ENCODE measurements around the gene METRN. TPM values are rescaled to one million over a fixed set of nuclear protein-coding genes. Genes with fewer than 3 reads are reported as not detected.
A peak's percentile ranks its signal among the peaks of the same experiment; 100 is the strongest.

The METRN gene
- total and polyA plus RNA-seq, 2 donors (not counting 1 experiment from before 2014, with no cell fraction given): 5.3 to 35.3 TPM

DNA sequence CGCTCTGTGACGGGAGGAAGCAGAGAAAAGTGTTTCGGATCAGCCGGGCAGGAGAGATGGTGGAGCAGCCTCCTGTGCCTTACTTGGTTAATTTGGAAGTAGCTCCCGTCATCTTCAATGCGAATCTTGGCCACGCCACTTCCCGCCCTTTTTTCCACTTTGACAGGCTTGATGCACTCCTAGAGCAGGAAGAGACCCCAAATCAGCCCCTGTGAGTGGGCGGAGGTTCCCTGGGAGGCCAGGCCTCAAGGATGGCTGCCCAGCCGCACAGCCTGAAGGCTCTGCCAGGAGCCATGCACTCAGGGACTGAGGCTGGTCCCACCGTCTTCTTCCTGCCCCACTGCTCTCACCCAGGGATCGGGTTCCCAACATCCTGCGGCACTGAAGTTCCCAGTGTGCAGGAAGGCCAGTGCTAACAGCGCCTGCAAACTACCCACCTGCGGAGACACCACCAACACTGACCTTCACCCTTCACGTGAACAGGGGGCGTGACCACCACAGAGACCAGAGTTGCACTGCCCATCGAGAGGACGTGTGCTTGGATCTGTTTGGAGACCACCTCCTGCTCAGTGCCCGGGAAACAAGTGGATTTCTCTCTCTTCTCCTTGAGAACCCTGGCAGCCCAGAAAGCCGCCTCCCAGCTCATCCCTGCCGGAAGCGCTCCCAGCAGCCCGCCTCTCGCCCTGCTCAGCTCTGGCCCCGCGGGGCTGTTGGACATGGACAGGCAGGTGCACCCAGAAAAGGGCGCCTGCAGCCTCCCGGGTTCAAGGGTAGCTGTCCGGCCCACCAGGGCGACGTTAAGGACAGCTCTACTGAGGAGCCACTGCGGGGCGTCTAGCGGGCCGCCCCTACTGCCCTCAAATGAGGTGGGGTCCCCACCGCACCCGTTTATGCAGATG is 24.9 kb downstream of the METRN start:
- Histone ChIP-seq H3K9me3 (ENCODE audit: control insufficient read depth, insufficient read depth, low read depth, low read length) (no peaks in the 10 kb centered on the region), H2AFZ (ENCODE audit: low read length) (no peak overlapping the region), H3K27me3 (ENCODE audit: control insufficient read depth, insufficient read depth, low read length) (no peaks in the 10 kb centered on the region), H3K79me2 (ENCODE audit: control insufficient read depth, insufficient read depth, low read length) (peaks cover 3% of the 10 kb centered on the region), H3K27ac (ENCODE audit: insufficient read depth, low read length) (peak overlapping the region; percentile 24), H3K4me2 (ENCODE audit: extremely low read depth, insufficient read depth, low read length) (peak overlapping the region; percentile 79), H3K4me1 (ENCODE audit: control insufficient read depth, extremely low read depth, insufficient read depth, low read length) (no peaks in the 10 kb centered on the region), H3K36me3 (ENCODE audit: control insufficient read depth, insufficient read depth, low read length) (peaks cover 10% of the 10 kb centered on the region), H3K9ac (ENCODE audit: insufficient read depth, low read length) (peak overlapping the region; percentile 60), H4K20me1 (ENCODE audit: control insufficient read depth, extremely low read depth, insufficient read depth, low read length) (no peaks in the 10 kb centered on the region), H3K4me3 (replicated peaks in 1 of 4; ENCODE audit: control extremely low read depth in 1 of 4, insufficient read depth in 1 of 4, low read depth in 3 of 4, low read length in 4 of 4) (peak overlapping the region; percentile 55 to 91 (median 64))
- DNase-seq (ENCODE audit: low read depth in 2 of 2): no peak
- TF ChIP-seq EZH2 (IDR thresholded peaks at IDR 0.05; ENCODE audit: low read length, missing control alignments) (no peak), CTCF (conservative IDR thresholded peaks at IDR 0.05 in 1 of 2, IDR thresholded peaks at IDR 0.05 in 1 of 2; ENCODE audit: low read depth in 1 of 2, low read length in 2 of 2) (no peak)

GRCh38 chr16:740459-740763 is 25.5 kb downstream of the METRN start:
- H3K9ac ChIP-seq (ENCODE audit: insufficient read depth, low read length): peak overlapping the region; percentile 60
- no peaks in the 10 kb centered on the region for H3K9me3 ChIP-seq (ENCODE audit: control insufficient read depth, insufficient read depth, low read depth, low read length)
- peaks cover 8% of the 10 kb centered on the region for H3K36me3 ChIP-seq (ENCODE audit: control insufficient read depth, insufficient read depth, low read length)
- no peaks in the 10 kb centered on the region for H3K27me3 ChIP-seq (ENCODE audit: control insufficient read depth, insufficient read depth, low read length)
- H4K20me1 ChIP-seq (ENCODE audit: control insufficient read depth, extremely low read depth, insufficient read depth, low read length): no peaks in the 10 kb centered on the region
- H3K4me3 ChIP-seq (replicated peaks in 1 of 4; ENCODE audit: control extremely low read depth in 1 of 4, insufficient read depth in 1 of 4, low read depth in 3 of 4, low read length in 4 of 4): peak overlapping the region; percentile 55 to 91 (median 64)
- no peak for TF ChIP-seq EZH2 (IDR thresholded peaks at IDR 0.05; ENCODE audit: low read length, missing control alignments)
- no peak for TF ChIP-seq CTCF (conservative IDR thresholded peaks at IDR 0.05 in 1 of 2, IDR thresholded peaks at IDR 0.05 in 1 of 2; ENCODE audit: low read depth in 1 of 2, low read length in 2 of 2)
- peak overlapping the region; percentile 79 for H3K4me2 ChIP-seq (ENCODE audit: extremely low read depth, insufficient read depth, low read length)
- no peak for DNase-seq (ENCODE audit: low read depth in 2 of 2)
- H3K27ac ChIP-seq (ENCODE audit: insufficient read depth, low read length): peak overlapping the region; percentile 24
- peaks cover 3% of the 10 kb centered on the region for H3K79me2 ChIP-seq (ENCODE audit: control insufficient read depth, insufficient read depth, low read length)
- H3K4me1 ChIP-seq (ENCODE audit: control insufficient read depth, extremely low read depth, insufficient read depth, low read length): no peaks in the 10 kb centered on the region
- H2AFZ ChIP-seq (ENCODE audit: low read length): no peak overlapping the region

DNA sequence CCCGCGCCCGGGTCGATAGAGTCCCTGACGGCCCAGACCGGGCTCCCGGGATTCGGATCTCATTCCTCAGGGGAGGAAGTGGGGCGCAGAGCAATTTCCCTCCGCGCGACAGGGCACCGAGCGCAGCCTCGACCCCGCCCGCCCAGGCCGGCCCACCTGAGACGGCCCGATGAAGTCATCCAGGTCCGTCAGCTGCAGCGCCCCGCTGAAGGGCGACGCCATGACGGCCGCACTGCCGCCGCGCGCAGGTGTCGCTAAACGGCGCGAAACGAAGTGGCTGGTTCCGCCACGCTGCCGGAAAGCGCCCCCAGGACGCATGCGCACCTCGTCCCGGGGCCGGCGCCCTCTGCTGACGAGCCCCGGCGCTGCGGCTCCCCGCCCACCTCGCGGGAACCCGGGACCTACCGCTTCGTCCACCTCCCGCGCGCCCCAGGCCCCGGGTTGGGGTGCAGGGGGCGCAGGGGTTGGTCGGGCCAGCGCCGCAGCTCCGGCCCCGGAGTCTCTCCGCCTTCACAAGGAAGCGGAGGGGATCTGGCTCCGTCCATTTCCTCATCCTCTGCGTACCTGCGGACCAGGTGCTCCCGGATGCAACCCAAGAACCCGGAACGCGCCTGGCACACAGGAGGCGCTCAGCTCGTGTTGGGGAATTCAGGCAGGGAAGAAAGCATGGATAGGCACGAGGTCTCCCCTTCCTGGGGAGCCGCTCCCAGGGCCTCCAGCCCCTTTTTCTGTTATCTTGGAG is 26.0 kb downstream of the METRN start, which contains the start of gene CIAO3:
Gene CIAO3, minus strand, starts transcription at position 234 of the 742 bp plus-strand sequence. Its CDS starts 12 bp downstream, at position 222.
- Histone ChIP-seq H3K79me2 (ENCODE audit: control insufficient read depth, insufficient read depth, low read length) (peaks cover 3% of the 10 kb centered on the region), H3K36me3 (ENCODE audit: control insufficient read depth, insufficient read depth, low read length) (peaks cover 8% of the 10 kb centered on the region), H3K9me3 (ENCODE audit: control insufficient read depth, insufficient read depth, low read depth, low read length) (no peaks in the 10 kb centered on the region), H3K27ac (ENCODE audit: insufficient read depth, low read length) (peak within 1 kb of the TSS; percentile 24), H3K4me1 (ENCODE audit: control insufficient read depth, extremely low read depth, insufficient read depth, low read length) (no peaks in the 10 kb centered on the region), H3K27me3 (ENCODE audit: control insufficient read depth, insufficient read depth, low read length) (no peaks in the 10 kb centered on the region), H3K4me3 (replicated peaks in 1 of 4; ENCODE audit: control extremely low read depth in 1 of 4, insufficient read depth in 1 of 4, low read depth in 3 of 4, low read length in 4 of 4) (peak within 1 kb of the TSS; percentile 55 to 91 (median 64)), H3K4me2 (ENCODE audit: extremely low read depth, insufficient read depth, low read length) (peak within 1 kb of the TSS; percentile 90), H3K9ac (ENCODE audit: insufficient read depth, low read length) (peak within 1 kb of the TSS; percentile 60), H2AFZ (ENCODE audit: low read length) (peak within 1 kb of the TSS; percentile 76), H4K20me1 (ENCODE audit: control insufficient read depth, extremely low read depth, insufficient read depth, low read length) (no peaks in the 10 kb centered on the region)
- peak; percentile 88 to 92 for DNase-seq (ENCODE audit: low read depth in 2 of 2)
- TF ChIP-seq EZH2 (IDR thresholded peaks at IDR 0.05; ENCODE audit: low read length, missing control alignments) (no peak), CTCF (conservative IDR thresholded peaks at IDR 0.05 in 1 of 2, IDR thresholded peaks at IDR 0.05 in 1 of 2; ENCODE audit: low read depth in 1 of 2, low read length in 2 of 2) (peak; percentile 49 to 57)

All from fibroblast of lung (primary cell).